ENCODE results near the gene FOXP4.
A peak's percentile ranks its signal among the peaks of the same experiment; 100 is the strongest.

FOXP4 gene

GRCh38 chr6:41522780-41523548, 23.2 kb upstream of the FOXP4 start:
- no peak for DNase-seq

GRCh38 chr6:41523915-41524633, 22.1 kb upstream of the FOXP4 start:
- no peak for DNase-seq

- DNase-seq = no peak
Observed at GRCh38 chr6:41524634-41525011, 21.6 kb upstream of the FOXP4 start.

- DNase-seq = no peak
Observed at GRCh38 chr6:41527721-41528408, 18.3 kb upstream of the FOXP4 start.

- DNase-seq = no peak
Observed at GRCh38 chr6:41528409-41528963, 17.7 kb upstream of the FOXP4 start.

- DNase-seq = no peak
Observed at GRCh38 chr6:41529049-41529448, 17.1 kb upstream of the FOXP4 start.

- no peak for DNase-seq
Observed at GRCh38 chr6:41529970-41530369, 16.2 kb upstream of the FOXP4 start.

- no peak for DNase-seq
Observed at GRCh38 chr6:41530476-41530875, 15.7 kb upstream of the FOXP4 start.

GRCh38 chr6:41531016-41531415, 15.2 kb upstream of the FOXP4 start:
- DNase-seq = no peak

- DNase-seq = peak in 1 of 5 donors; percentile 89
Observed at GRCh38 chr6:41531591-41532582, 14.3 kb upstream of the FOXP4 start.

- no peak for DNase-seq
Observed at GRCh38 chr6:41535766-41536165, 10.4 kb upstream of the FOXP4 start.

GRCh38 chr6:41536795-41537758, 9.1 kb upstream of the FOXP4 start:
- no peak for DNase-seq

GRCh38 chr6:41538556-41539182, 7.5 kb upstream of the FOXP4 start:
- peak in 1 of 5 donors; percentile 25 for DNase-seq

GRCh38 chr6:41539204-41539603, 7.0 kb upstream of the FOXP4 start:
- no peak for DNase-seq

- no peak for DNase-seq
Observed at GRCh38 chr6:41541364-41541763, 4.8 kb upstream of the FOXP4 start.

GRCh38 chr6:41543087-41543486, 3.1 kb upstream of the FOXP4 start:
- no peak for DNase-seq

GRCh38 chr6:41545247-41545702, 906 bp upstream of the FOXP4 start:
- DNase-seq = no peak

GRCh38 chr6:41546475-41546865, 289 bp downstream of the FOXP4 start:
- DNase-seq = peak in 2 of 5 donors; percentile 42 to 56

GRCh38 chr6:41546866-41547798, 951 bp downstream of the FOXP4 start:
- peak in 1 of 5 donors; percentile 28 for DNase-seq

All from T-helper 1 cell (primary cell).